Fibroblast of skin of scalp (primary cell): ENCODE data around the gene IL9R.
"Not testable (repeated sequence)": the region's sequence is repeated elsewhere in the genome, so short reads cannot be mapped to it uniquely, and the experiment has no call there.

Experiments used
- DNase-seq: peaks from one replicate; pipeline ENCODE4 v3.0.0-alpha.2; 2013

The IL9R gene

DNA sequence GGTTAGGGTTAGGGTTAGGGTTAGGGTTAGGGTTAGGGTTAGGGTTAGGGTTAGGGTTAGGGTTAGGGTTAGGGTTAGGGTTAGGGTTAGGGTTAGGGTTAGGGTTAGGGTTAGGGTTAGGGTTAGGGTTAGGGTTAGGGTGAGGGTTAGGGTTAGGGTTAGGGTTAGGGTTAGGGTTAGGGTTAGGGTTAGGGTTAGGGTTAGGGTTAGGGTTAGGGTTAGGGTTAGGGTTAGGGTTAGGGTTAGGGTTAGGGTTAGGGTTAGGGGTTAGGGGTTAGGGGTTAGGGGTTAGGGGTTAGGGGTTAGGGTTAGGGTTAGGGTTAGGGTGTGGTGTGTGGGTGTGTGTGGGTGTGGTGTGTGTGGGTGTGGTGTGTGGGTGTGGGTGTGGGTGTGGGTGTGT is 33.0 kb downstream of the IL9R start:
- not testable (repeated sequence) for DNase-seq
